Central memory CD4-positive, alpha-beta T cell (primary cell): ENCODE measurements around the gene ABHD2.

ENCODE experiments used
- DNase-seq: peaks from one replicate; pipeline ENCODE4 v3.0.0; 2022
- total RNA-seq, 3 experiments: gene quantifications; one replicate each; lab custom pipeline; 2026; lab: John Stamatoyannopoulos, UW

ABHD2 gene
- total RNA-seq: 62.7 to 250 (median 136) reads per million in 3 experiments

DNA sequence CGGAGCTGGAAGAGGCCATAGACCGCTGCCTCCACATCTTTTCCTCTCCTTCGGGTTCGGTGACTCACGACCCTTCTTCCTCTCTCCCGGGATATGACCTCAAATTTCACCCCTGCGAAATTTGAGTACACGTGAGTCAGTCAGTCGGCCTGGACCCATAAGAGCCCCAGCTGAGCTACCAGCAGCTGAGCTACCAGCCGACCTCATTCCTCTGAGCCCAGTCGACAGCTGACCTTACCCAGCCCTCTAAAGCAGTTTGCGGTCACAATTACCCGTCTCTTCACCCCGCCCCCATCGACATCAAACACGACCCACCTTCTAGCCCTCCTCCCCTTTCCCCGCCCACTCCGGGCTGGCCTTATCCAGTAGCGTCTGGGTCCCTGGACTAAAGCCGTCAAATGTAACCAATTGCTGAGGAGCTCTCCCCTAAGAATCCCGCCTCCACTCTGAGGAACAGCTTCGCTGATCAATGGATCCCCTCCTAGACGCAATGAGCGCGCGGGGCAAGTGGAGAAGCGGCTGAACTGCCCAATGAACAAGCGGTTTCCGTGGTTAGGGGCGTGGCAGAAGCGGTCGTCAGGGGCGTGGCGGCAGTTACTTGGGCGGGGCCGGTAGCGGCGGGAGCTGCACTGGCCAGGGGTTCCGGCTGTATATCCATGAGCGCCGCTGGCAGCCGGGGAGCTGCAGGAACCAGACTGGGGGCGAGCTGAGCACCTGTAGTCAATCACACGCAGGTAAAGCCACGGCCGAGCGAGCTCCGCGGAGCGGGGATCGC lies at the start of gene ABHD2:
ABHD2 (plus strand) TSS at position 627 of the 775 bp plus-strand sequence. CDS start 27,872 bp downstream, outside the sequence.
- DNase-seq: peak; percentile 98

GRCh38 chr15:89039142-89039541 lies 49.1 kb upstream of the ABHD2 start:
- DNase-seq: no peak

- no peak for DNase-seq
Measured at GRCh38 chr15:89041507-89041906, 46.7 kb upstream of the ABHD2 start.

- DNase-seq: no peak
Measured at GRCh38 chr15:89042387-89042786, 45.9 kb upstream of the ABHD2 start.

DNA sequence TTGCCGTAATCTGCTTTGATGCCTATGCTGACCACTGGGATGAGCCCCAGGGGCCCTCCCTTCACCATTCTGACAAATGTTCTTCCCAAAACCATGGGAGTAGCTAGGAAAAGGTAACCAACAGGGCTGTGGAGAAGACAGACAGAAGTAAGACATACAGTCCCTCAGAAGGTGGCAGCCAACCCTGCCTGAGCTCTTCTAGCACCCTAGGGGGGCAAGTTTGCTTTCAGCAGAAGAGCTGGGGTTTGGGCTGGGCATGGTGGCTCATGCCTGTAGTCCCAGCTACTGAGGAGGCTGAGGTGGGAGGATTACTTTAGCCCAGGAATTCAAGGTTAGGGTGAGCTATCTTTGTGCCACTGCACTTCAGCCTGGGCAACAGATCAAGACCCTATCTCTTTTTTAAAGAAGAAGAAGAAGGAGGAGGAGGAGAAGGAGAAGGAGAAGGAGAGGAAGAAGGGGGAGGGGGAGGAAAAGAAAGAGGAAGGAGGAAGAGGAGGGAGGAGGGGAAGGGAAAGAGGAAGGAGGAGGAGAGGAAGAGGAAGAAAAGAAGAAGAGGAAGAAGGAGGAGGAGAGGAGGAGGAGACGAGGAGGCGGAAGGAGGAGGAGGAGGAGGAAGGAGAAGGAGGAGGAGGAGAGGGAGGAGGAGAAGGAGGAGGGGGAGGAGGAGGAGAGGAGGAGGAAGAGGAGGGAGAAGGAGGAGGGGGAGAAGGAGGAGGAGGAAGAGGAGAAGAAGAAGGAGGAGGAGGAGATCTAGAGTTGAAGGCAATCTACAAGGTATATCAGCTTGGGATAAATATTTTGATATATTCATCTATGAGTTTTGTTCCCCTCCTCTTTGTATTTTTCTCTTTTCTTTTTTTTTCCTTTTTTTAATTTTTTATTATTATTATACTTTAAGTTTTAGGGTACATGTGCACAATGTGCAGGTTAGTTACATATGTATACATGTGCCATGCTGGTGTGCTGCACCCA lies 44.9 kb upstream of the ABHD2 start:
- DNase-seq: no peak

DNA sequence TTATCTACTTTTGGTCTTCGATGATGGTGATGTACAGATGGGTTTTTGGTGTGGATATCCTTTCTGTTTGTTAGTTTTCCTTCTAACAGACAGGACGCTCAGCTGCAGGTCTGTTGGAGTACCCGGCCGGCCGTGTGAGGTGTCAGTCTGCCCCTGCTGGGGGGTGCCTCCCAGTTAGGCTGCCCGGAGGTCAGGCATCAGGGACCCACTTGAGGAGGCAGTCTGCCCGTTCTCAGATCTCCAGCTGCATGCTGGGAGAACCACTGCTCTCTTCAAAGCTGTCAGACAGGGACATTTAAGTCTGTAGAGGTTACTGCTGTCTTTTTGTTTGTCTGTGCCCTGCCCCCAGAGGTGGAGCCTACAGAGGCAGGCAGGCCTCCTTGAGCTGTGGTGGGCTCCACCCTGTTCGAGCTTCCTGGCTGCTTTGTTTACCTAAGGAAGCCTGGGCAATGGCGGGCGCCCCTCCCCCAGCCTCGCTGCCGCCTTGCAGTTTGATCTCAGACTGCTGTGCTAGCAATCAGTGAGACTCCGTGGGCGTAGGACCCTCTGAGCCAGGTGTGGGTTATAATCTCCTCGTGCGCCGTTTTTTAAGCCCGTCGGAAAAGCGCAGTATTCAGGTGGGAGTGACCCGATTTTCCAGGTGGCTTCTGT lies 39.1 kb upstream of the ABHD2 start:
- DNase-seq: peak; percentile 14

DNA sequence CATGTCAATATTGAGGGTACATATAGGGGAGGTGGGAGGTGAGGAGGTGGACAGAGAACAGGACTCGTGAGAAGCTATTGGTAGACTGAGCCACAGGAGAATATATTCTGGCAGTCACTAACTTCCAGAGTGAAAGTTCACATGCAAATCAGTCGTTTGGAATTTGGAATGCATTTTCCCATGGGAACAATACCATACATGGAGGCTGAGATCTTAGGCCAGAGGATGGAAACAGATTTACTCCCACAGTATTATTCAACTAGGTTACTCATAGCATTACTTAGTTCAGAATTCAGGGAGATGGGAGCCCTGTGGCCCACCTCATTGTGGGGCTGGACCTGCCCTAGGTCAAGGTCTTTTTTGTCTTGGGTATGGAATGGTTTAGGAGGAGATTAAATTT lies 36.4 kb upstream of the ABHD2 start:
- no peak for DNase-seq

- DNase-seq: no peak
Measured at GRCh38 chr15:89052474-89052873, 35.8 kb upstream of the ABHD2 start.

GRCh38 chr15:89054873-89055272 lies 33.4 kb upstream of the ABHD2 start:
- no peak for DNase-seq

DNA sequence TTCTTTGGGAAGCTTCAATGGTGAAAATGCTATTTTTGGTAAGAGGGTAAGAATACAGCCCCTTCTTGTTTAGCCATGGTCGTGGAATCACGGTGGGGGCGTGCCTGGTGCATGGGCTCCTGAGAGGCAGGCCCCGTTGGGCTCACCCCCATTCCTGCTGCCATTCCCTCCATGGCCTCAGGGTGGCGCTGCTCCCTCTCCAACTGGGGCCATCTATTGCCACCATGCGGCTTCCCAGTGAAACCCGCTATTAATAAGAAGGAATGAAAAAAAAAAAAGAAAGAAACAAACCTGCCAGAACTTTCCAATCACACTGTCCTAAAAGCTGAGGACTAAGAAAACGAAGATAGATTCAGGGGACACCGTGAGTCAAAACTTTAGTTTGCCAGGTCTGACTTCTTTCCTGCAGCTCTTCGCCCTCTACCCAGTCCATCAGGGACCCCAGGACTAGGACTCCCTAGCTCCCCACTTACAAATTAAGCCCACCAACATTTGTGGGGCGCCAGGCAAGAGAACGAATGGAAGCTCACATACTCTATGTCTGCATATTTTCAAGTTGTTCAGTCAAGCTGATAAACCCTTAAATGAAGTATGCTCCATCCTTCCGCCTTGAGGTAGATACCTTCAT lies 30.6 kb upstream of the ABHD2 start:
- DNase-seq: peak; percentile 74

GRCh38 chr15:89058376-89058775 lies 29.9 kb upstream of the ABHD2 start:
- DNase-seq: no peak

GRCh38 chr15:89058876-89059405 lies 29.3 kb upstream of the ABHD2 start:
- no peak for DNase-seq

GRCh38 chr15:89066280-89066679 lies 22.0 kb upstream of the ABHD2 start:
- no peak for DNase-seq

DNA sequence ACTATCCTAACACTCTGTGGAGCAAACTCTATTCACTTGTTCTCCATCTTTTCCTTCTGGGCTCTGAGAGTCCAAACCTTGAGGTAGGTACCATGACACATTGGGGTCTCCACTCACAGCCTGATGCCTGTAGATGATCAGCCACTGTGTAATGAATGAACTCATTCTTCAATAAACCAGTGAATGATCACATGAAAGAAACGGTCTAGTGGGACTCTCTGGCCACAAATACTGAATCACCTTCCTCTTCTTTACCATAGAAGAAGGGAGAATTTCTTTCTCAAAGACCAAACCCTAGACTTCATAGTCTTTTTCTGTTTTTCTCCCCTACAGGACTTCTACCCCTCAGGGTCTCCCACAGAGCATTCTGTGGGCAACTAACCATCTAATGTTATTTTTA lies 20.5 kb upstream of the ABHD2 start:
- DNase-seq: no peak

- no peak for DNase-seq
Measured at GRCh38 chr15:89068325-89068784, 19.9 kb upstream of the ABHD2 start.

DNA sequence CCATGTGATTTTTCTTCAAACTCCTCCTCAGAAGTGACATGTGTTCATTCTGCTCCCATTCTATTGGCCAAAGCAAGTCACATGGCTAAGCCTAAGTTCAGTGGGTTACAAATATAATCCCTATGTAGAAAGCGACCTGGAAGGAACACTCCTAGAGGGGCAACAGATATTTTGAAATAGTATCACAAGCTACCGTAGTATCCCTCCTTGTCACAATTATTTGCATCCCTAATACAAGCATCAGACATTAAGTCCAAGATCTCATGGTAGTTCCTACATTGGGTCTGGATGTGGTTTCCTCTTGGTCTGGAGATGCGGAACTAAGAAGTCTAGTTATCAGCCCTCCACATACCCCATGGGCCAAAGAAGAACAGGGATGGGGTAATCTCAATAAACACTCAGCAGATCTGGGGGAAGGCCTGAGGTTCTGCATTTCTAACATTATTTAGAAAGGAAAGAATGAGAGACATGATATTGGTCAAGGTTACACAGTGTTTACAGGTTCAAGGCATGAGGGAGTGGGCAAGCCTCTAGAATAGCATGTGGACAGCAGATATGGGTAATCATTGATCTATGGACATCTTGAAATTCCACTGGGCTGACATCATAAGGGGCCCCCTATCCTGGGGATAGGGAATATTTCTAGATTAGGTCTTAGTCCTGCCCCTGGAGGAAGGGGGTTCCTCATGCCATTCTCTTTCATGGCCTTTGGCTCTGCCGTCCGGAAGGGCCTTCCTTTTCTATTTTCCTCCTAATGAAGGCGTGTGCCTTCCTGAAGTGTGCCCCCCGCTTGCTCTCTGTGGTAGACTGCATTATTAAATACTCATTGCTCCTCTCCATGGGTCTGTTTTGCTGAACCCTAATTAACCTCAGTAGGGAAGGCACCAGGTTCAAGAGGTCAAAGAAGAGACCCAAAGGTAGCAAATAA lies 17.8 kb upstream of the ABHD2 start:
- DNase-seq: no peak

DNA sequence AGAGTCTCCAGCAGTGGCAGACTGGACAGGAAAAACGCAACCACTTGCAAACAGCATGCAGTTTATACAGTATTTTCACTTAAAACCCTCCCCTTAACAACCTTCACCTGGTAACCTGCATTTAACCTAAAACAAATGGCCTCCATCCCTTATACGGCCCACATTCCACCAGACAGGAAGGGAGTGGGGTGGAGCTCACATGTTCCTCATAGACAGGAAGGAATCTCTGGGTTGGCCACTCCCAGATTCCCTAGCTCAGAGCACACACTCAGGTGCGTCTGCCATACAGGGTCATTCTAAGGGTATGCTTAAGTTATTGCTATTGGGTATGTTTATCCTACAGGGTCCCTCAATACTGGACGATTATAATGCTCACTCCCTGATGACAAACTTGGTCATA lies 16.8 kb upstream of the ABHD2 start:
- DNase-seq: no peak

DNA sequence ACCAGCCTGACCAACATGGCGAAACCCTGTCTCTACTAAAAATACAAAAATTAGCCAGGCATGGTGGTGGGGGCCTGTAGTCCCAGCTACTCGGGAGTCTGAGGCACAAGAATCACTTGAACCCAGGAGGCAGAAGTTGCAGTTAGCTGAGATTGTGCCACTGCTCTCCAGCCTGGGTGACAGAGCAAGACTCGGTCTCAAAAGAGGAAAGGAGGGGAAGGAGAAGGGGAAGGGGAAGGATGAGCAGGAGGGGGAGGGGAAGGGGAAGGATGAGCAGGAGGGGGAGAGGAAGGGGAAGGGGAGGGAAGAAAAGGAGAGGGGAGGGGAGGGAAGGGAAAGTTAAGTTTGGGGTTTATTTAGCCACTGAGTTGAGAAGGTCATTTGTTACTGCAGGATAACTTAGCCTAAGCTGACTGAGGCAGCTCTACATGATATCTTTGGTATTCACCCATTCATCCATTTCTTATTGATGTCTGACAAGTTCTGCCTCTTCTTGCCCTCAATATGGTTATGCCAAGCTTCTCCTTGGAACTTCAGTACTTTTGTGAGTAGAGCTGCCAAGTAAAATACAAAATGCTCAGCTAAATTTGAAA lies 15.9 kb upstream of the ABHD2 start:
- DNase-seq: no peak

GRCh38 chr15:89074402-89075012 lies 13.7 kb upstream of the ABHD2 start:
- DNase-seq: no peak

- DNase-seq: no peak
Measured at GRCh38 chr15:89075101-89075640, 13.1 kb upstream of the ABHD2 start.
